Natural killer cell (primary cell): ENCODE measurements around the gene ANTXRL. TPM values are rescaled to one million over a fixed set of nuclear protein-coding genes. Genes with fewer than 3 reads are reported as not detected.
"Not testable (repeated sequence)": the region's sequence is repeated elsewhere in the genome, so short reads cannot be mapped to it uniquely, and the experiment has no call there.

Experiments
- ATAC-seq, 3 donors: fragments of 150-1000 bp in 2 of 3; fragments of 200-7000 bp in 1 of 3; cut with Tn5 transposase; 1 replicate in 1 of 3; 2 replicates in 2 of 3; pipeline ENCODE4 v1.10.0; 2021; ENCODE audit warnings: mild to moderate bottlenecking in 2 of 3, moderate library complexity in 2 of 3
- DNase-seq, 2 donors: peaks; one replicate each; pipeline versions ENCODE4 v3.0.0 to v3.0.0-alpha.2; 2013 to 2021; ENCODE audit warnings: mixed read lengths in 1 of 2
- H3K27ac ChIP-seq: one replicate; pipeline ENCODE4 v1.5.1; 2013; ENCODE audit warnings: mild to moderate bottlenecking, low read length
- H3K27me3 ChIP-seq: one replicate; pipeline ENCODE4 v1.6.1; 2013; ENCODE audit warnings: low read length; ENCODE audit not compliant: control insufficient read depth, insufficient read depth
- H3K36me3 ChIP-seq: one replicate; pipeline ENCODE4 v1.6.1; 2013; ENCODE audit warnings: low read length; ENCODE audit not compliant: control insufficient read depth, insufficient read depth
- H3K4me1 ChIP-seq: one replicate; pipeline ENCODE4 v1.6.1; 2013; ENCODE audit warnings: low read length; ENCODE audit not compliant: control insufficient read depth, insufficient read depth
- H3K4me3 ChIP-seq: one replicate; pipeline ENCODE4 v1.5.1; 2013; ENCODE audit warnings: low read length
- H3K9me3 ChIP-seq: one replicate; pipeline ENCODE4 v1.6.1; 2013; ENCODE audit warnings: low read length; ENCODE audit not compliant: control insufficient read depth, insufficient read depth
- H3K27ac Mint-ChIP-seq, 2 donors: one replicate each; pipeline ENCODE4 v1.8.0; 2022; ENCODE audit warnings: mild to moderate bottlenecking in 2 of 2, mixed read lengths in 2 of 2, moderate library complexity in 1 of 2
- H3K27me3 Mint-ChIP-seq, 2 donors: one replicate each; pipeline ENCODE4 v1.8.0; 2022; ENCODE audit warnings: low read depth in 2 of 2, mixed read lengths in 2 of 2
- H3K36me3 Mint-ChIP-seq: one replicate; pipeline ENCODE4 v1.8.0; 2022; ENCODE audit warnings: mixed read lengths
- H3K4me1 Mint-ChIP-seq, 2 donors: one replicate each; pipeline ENCODE4 v1.8.0; 2022; ENCODE audit warnings: mixed read lengths in 2 of 2
- H3K4me3 Mint-ChIP-seq: one replicate; pipeline ENCODE4 v1.8.0; 2022; ENCODE audit warnings: mild to moderate bottlenecking, moderate library complexity, mixed read lengths
- H3K9me3 Mint-ChIP-seq, 2 donors: one replicate each; pipeline ENCODE4 v1.8.0; 2022; ENCODE audit warnings: mixed read lengths in 2 of 2
- WGBS: methylation state at CpG from one replicate; pipeline ENCODE4 v1.1.7; 2013; ENCODE audit warnings: missing lambda C conversion rate; ENCODE audit not compliant: insufficient coverage; 5-methylcytosine and 5-hydroxymethylcytosine counted together
- intact Hi-C: fragments of 100-400 bp; cut with micrococcal nuclease; formaldehyde crosslinking; loops from one replicate; pipeline ENCODE4 v1.14.2; 2022
- total RNA-seq, 4 donors: library from RNA; stranded (reverse); fragments of 120-200 nt in 1 of 4; gene quantifications; one replicate each; pipeline versions ENCODE4 v1.2.3 to v1.2.4, GENCODE V29; 2013 to 2022
- TF ChIP-seq, protein P1 (sequence below): fragments of 200-600 bp; IDR thresholded peaks from one replicate; pipeline ENCODE4 v1.8.0; 2022; ENCODE audit warnings: antibody characterized with exemption

ANTXRL gene
- total RNA-seq, 3 donors from 2014 or later (not counting 1 experiment from before 2014, with no cell fraction given) = not detected

DNA sequence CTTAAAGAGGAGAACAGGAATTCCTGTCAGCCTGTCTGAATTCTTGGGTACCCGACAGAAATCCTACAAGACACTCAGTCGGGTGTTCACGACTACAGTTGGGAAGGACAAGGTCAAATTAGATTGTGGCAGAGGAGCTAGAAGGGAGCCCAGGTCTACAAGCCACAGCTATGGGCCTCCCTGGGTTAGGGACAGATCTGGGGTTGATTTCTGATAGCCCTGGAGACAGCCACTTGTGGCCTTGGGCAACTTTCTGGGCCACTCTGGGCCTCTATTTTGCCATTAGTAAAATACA is 39.7 kb upstream of the ANTXRL start:
- H3K27ac Mint-ChIP-seq = no peak overlapping the region
- WGBS = 98% methylated on average over 3 of the region's 3 CpGs

DNA sequence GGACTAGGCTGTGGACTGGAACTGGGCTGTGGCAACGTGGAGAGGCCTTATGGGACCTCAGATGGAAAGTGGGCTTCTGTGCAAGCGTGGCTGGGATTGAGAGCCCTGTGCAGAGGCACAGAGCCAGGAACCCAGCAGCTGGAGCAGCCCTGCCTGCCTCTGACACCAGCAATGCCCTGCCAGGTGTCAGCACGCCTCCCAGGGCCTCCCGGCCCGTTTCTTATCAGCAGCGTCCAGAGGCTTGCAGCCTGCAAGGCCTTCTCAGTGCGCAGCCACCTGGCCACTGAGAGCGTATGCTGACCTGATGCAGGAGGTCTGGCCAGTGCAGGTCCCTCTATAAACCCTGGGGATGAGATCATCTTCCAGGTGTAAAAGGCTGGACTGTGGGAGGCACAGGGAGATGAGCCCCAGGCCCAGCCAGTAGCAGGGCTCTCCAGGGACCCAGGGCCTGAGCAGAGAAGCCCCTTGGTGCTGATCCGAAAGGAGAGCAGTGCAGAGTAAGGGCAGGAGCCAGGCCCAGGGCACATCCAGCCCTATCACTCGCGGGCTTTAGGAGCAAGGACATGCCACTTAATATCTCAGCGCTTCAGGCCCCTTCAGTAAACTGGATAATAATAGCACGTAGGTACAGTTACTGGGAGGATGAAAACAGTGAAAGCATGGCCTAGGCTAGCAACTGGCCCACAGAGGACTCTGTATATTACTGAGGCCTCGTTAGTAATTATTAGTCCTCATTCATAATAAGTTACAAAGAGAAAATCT is 38.8 kb upstream of the ANTXRL start:
- no peaks in the 10 kb centered on the region for H3K27me3 Mint-ChIP-seq
- Histone ChIP-seq H3K27me3 (no peaks in the 10 kb centered on the region), H3K36me3 (no peaks in the 10 kb centered on the region), H3K9me3 (no peaks in the 10 kb centered on the region), H3K4me1 (no peaks in the 10 kb centered on the region), H3K4me3 (no peak overlapping the region), H3K27ac (no peak overlapping the region)
- intact Hi-C loops = no loop called here
- H3K4me1 Mint-ChIP-seq = no peaks in the 10 kb centered on the region
- H3K4me3 Mint-ChIP-seq = no peak overlapping the region
- WGBS = 85% methylated on average over 14 of the region's 14 CpGs
- TF ChIP-seq, protein P1, sequence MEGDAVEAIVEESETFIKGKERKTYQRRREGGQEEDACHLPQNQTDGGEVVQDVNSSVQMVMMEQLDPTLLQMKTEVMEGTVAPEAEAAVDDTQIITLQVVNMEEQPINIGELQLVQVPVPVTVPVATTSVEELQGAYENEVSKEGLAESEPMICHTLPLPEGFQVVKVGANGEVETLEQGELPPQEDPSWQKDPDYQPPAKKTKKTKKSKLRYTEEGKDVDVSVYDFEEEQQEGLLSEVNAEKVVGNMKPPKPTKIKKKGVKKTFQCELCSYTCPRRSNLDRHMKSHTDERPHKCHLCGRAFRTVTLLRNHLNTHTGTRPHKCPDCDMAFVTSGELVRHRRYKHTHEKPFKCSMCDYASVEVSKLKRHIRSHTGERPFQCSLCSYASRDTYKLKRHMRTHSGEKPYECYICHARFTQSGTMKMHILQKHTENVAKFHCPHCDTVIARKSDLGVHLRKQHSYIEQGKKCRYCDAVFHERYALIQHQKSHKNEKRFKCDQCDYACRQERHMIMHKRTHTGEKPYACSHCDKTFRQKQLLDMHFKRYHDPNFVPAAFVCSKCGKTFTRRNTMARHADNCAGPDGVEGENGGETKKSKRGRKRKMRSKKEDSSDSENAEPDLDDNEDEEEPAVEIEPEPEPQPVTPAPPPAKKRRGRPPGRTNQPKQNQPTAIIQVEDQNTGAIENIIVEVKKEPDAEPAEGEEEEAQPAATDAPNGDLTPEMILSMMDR = no peak
- H3K9me3 Mint-ChIP-seq = no peaks in the 10 kb centered on the region
- peak in 1 of 3 donors; percentile 14 for ATAC-seq
- peak in 1 of 2 donors; percentile 13 for DNase-seq
- H3K36me3 Mint-ChIP-seq = no peaks in the 10 kb centered on the region
- no peak overlapping the region for H3K27ac Mint-ChIP-seq

More for the DNA sequence above, 39.7 kb upstream of the ANTXRL start:
- peaks cover 2% of the 10 kb centered on the region for H3K36me3 Mint-ChIP-seq
- Histone ChIP-seq H3K4me3 (no peak overlapping the region), H3K4me1 (no peaks in the 10 kb centered on the region), H3K27ac (no peak overlapping the region), H3K9me3 (no peaks in the 10 kb centered on the region), H3K27me3 (no peaks in the 10 kb centered on the region), H3K36me3 (no peaks in the 10 kb centered on the region)
- ATAC-seq (no peak), DNase-seq (no peak)
- no peak overlapping the region for H3K4me3 Mint-ChIP-seq
- peaks cover 0 to 1% of the 10 kb centered on the region in 2 donors for H3K9me3 Mint-ChIP-seq
- TF ChIP-seq, protein P1 = no peak
- intact Hi-C loops = no loop called here
- no peaks in the 10 kb centered on the region for H3K27me3 Mint-ChIP-seq
- no peaks in the 10 kb centered on the region for H3K4me1 Mint-ChIP-seq

DNA sequence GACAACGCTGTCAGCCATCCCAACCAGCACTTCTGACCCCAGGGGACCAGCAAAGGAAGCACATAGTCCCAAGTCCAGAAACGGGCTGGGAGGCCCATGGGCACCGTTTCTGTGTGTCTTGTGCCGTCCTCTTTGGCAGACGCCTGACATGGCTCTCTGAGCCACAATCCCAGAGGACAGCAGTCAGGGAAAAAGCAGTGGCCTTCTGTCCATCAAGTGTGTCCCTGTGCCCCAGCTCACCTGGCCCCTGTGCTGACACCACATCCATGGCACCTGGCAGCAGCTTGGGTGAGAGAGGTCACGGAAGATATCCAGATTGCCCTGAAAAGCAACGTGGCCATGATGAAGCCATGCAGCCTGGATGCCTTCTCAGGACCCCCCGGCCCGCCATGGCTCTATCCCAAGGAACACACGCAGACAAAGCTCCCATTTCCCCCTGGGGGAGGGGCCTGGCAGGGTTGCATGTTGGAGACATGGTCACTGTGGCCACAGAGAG is 38.1 kb upstream of the ANTXRL start:
- no peaks in the 10 kb centered on the region for H3K27me3 ChIP-seq
- no peaks in the 10 kb centered on the region for H3K36me3 ChIP-seq
- no peak overlapping the region for H3K4me3 ChIP-seq
- Mint-ChIP-seq H3K27me3 (no peaks in the 10 kb centered on the region), H3K9me3 (no peaks in the 10 kb centered on the region), H3K4me3 (no peak overlapping the region), H3K27ac (no peak overlapping the region), H3K4me1 (no peaks in the 10 kb centered on the region), H3K36me3 (no peaks in the 10 kb centered on the region)
- TF ChIP-seq, protein P1 = no peak
- ATAC-seq (no peak), DNase-seq (no peak)
- no peaks in the 10 kb centered on the region for H3K9me3 ChIP-seq
- no peaks in the 10 kb centered on the region for H3K4me1 ChIP-seq
- intact Hi-C loops = no loop called here
- H3K27ac ChIP-seq = no peak overlapping the region
- 86% methylated on average over 10 of the region's 10 CpGs for WGBS

- WGBS = 93% methylated on average over 6 of the region's 9 CpGs
- H3K9me3 Mint-ChIP-seq, H3K27me3 ChIP-seq, H3K4me1 Mint-ChIP-seq, H3K36me3 Mint-ChIP-seq, H3K27me3 Mint-ChIP-seq, H3K36me3 ChIP-seq, ATAC-seq, H3K4me3 Mint-ChIP-seq, H3K4me3 ChIP-seq, DNase-seq, intact Hi-C loops, H3K9me3 ChIP-seq, H3K27ac Mint-ChIP-seq, H3K27ac ChIP-seq, H3K4me1 ChIP-seq: not testable (repeated sequence)
Observed at GRCh38 chr10:46249617-46250344, 37.0 kb upstream of the ANTXRL start.
